HT-29 (cell line): ENCODE measurements around the gene RAD51B. TPM values are rescaled to one million over a fixed set of nuclear protein-coding genes. Genes with fewer than 3 reads are reported as not detected.

Experiments used
- DNase-seq: peaks from one replicate; pipeline ENCODE4 v3.0.0-alpha.2; 2015; ENCODE audit warnings: low spot score
- total RNA-seq: library from RNA; depleted of rRNA; stranded (reverse); fragments of >200 nt; shearing (Covaris generic); gene quantifications from 2 replicates; pipeline ENCODE4 v1.2.3, GENCODE V29; 2014

Gene RAD51B
- total RNA-seq, 1 experiment from 2014 or later: 5.9 TPM

- peak; percentile 23 for DNase-seq
Measured at GRCh38 chr14:68734231-68734732, 914.7 kb downstream of the RAD51B start.

GRCh38 chr14:68735856-68736255, 916.3 kb downstream of the RAD51B start:
- no peak for DNase-seq

GRCh38 chr14:68736471-68736871, 916.9 kb downstream of the RAD51B start:
- DNase-seq: no peak

- no peak for DNase-seq
Measured at GRCh38 chr14:68737086-68737485, 917.5 kb downstream of the RAD51B start.

GRCh38 chr14:68738559-68738958, 919.0 kb downstream of the RAD51B start:
- DNase-seq: no peak

- no peak for DNase-seq
Measured at GRCh38 chr14:68739701-68740100, 920.1 kb downstream of the RAD51B start.

GRCh38 chr14:68740788-68741476, 921.4 kb downstream of the RAD51B start:
- no peak for DNase-seq

- DNase-seq: no peak
Measured at GRCh38 chr14:68741477-68741791, 921.9 kb downstream of the RAD51B start.

GRCh38 chr14:68741839-68742470, 922.4 kb downstream of the RAD51B start:
- no peak for DNase-seq

- DNase-seq: no peak
Measured at GRCh38 chr14:68744613-68745012, 925.0 kb downstream of the RAD51B start.

GRCh38 chr14:68747393-68747792, 927.8 kb downstream of the RAD51B start:
- no peak for DNase-seq

GRCh38 chr14:68748260-68748659, 928.7 kb downstream of the RAD51B start:
- DNase-seq: no peak

- no peak for DNase-seq
Measured at GRCh38 chr14:68748691-68749090, 929.1 kb downstream of the RAD51B start.

GRCh38 chr14:68749487-68750475, 930.2 kb downstream of the RAD51B start:
- DNase-seq: peak; percentile 37

GRCh38 chr14:68752271-68753006, 932.9 kb downstream of the RAD51B start:
- no peak for DNase-seq

- DNase-seq: no peak
Measured at GRCh38 chr14:68753690-68754089, 934.1 kb downstream of the RAD51B start.

- DNase-seq: no peak
Measured at GRCh38 chr14:68755016-68755353, 935.4 kb downstream of the RAD51B start.

GRCh38 chr14:68756000-68756481, 936.5 kb downstream of the RAD51B start:
- DNase-seq: no peak

GRCh38 chr14:68756734-68757133, 937.2 kb downstream of the RAD51B start:
- no peak for DNase-seq

GRCh38 chr14:68757618-68758081, 938.1 kb downstream of the RAD51B start:
- no peak for DNase-seq

- no peak for DNase-seq
Measured at GRCh38 chr14:68758301-68758700, 938.7 kb downstream of the RAD51B start.
